Endothelial cell of umbilical vein (primary cell): ENCODE data around the gene CELF1.

Source experiments
- CTCF ChIP-seq, 2 donors: IDR thresholded peaks; 1 replicate in 1 of 2; 2 replicates in 1 of 2; pipeline ENCODE4 v1.5.1; 2011; ENCODE audit warnings: low read length in 2 of 2, mild to moderate bottlenecking in 2 of 2, moderate library complexity in 2 of 2, control low read depth in 1 of 2, inconsistent platforms in 1 of 2, low read depth in 1 of 2; ENCODE audit not compliant: insufficient read depth in 1 of 2; ENCODE audit errors: extremely low read depth in 1 of 2
- EZH2 ChIP-seq: IDR thresholded peaks from 2 replicates; pipeline ENCODE4 v1.6.1; 2012; ENCODE audit warnings: borderline replicate concordance, low read depth, mild to moderate bottlenecking, moderate library complexity, low read length, inconsistent platforms; ENCODE audit not compliant: severe bottlenecking
- JUN ChIP-seq: IDR thresholded peaks from 2 replicates; pipeline ENCODE4 v1.6.1; 2011; ENCODE audit warnings: borderline replicate concordance, low read depth; ENCODE audit not compliant: insufficient read length, insufficient read depth
- MAX ChIP-seq: IDR thresholded peaks from 2 replicates; pipeline ENCODE4 v1.6.1; 2011; ENCODE audit not compliant: insufficient read depth, insufficient read length
- POLR2A ChIP-seq: IDR thresholded peaks from 2 replicates; pipeline ENCODE4 v1.6.1; 2012; ENCODE audit warnings: low read depth, mild to moderate bottlenecking, control low read depth, low read length
- POLR2AphosphoS5 ChIP-seq: IDR thresholded peaks from 2 replicates; pipeline ENCODE4 v1.6.1; 2012; ENCODE audit warnings: low read depth, mild to moderate bottlenecking, control low read depth, low read length, moderate library complexity; ENCODE audit not compliant: insufficient read depth

- TF ChIP-seq CTCF (IDR thresholded peaks at IDR 0.05; ENCODE audit: extremely low read depth in 1 of 2, insufficient read depth in 1 of 2, low read depth in 1 of 2, low read length in 2 of 2) (no peak), POLR2A (no peak), EZH2 (no peak), JUN (no peak), POLR2AphosphoS5 (no peak), MAX (no peak)
Measured at GRCh38 chr11:47488111-47488510, 64.8 kb downstream of the CELF1 start.
